Loucy (cell line): ENCODE data around the gene PAF1.

Experiments used
- EZH2phosphoT487 ChIP-seq: fragments of 200-600 bp; IDR thresholded peaks from 2 replicates; pipeline ENCODE4 v1.6.1; 2018; ENCODE audit warnings: antibody characterized with exemption, mild to moderate bottlenecking, moderate library complexity, borderline replicate concordance
- TF ChIP-seq, protein P1 (sequence below): fragments of 200-600 bp; sonication (generic); conservative IDR thresholded peaks from 2 replicates; pipeline ENCODE4 v1.5.1; 2014; ENCODE audit warnings: mild to moderate bottlenecking, antibody characterized with exemption, low read length

DNA sequence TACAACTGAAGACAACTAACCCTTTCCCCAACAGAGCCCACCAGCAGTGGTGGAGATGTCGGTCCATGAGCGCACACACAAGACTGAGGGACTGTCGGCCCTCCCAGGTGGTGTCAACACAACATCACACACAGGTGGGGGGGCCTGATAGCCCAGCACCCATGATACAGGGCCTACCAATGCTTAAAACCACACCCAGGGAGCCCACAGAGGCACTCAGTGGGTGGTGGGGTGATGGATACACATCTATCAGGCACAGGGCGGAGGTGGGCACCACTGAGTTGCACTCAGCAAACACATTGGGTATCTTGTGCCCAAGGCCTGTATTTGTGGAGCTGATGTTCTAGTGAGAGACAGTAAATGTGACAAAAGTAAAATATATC lies 8.8 kb upstream of the PAF1 start:
- TF ChIP-seq, protein P1, sequence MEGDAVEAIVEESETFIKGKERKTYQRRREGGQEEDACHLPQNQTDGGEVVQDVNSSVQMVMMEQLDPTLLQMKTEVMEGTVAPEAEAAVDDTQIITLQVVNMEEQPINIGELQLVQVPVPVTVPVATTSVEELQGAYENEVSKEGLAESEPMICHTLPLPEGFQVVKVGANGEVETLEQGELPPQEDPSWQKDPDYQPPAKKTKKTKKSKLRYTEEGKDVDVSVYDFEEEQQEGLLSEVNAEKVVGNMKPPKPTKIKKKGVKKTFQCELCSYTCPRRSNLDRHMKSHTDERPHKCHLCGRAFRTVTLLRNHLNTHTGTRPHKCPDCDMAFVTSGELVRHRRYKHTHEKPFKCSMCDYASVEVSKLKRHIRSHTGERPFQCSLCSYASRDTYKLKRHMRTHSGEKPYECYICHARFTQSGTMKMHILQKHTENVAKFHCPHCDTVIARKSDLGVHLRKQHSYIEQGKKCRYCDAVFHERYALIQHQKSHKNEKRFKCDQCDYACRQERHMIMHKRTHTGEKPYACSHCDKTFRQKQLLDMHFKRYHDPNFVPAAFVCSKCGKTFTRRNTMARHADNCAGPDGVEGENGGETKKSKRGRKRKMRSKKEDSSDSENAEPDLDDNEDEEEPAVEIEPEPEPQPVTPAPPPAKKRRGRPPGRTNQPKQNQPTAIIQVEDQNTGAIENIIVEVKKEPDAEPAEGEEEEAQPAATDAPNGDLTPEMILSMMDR = no peak
- TF ChIP-seq EZH2phosphoT487 = no peak
